ENCODE results near the gene FADS6.

Gene FADS6

DNA sequence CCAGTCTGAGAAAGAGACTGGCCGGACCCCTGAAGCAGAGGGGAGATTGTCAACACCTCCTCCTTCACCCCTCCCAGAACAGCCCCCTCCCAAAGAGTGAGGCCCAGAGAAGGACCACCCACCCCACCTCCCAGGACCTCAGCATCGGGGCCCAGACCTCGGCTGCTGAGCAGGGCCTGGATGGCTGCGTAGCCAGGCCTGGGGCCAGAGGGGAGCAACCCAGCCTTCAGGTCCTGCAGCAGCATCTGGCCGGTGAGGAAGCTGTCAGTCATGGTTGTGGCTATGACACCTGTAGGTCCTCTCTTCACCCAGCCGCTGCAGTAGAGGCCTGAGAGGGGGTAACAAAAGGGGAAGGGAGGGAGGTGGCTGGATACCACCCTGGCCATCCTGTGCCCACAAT, 30.5 kb downstream of the FADS6 start:
- no peak for DNase-seq (ENCODE audit: low read depth)
- no peak overlapping the region for H3K4me3 ChIP-seq (replicated peaks; ENCODE audit: low read depth, low read length)
- TF ChIP-seq, protein P1, sequence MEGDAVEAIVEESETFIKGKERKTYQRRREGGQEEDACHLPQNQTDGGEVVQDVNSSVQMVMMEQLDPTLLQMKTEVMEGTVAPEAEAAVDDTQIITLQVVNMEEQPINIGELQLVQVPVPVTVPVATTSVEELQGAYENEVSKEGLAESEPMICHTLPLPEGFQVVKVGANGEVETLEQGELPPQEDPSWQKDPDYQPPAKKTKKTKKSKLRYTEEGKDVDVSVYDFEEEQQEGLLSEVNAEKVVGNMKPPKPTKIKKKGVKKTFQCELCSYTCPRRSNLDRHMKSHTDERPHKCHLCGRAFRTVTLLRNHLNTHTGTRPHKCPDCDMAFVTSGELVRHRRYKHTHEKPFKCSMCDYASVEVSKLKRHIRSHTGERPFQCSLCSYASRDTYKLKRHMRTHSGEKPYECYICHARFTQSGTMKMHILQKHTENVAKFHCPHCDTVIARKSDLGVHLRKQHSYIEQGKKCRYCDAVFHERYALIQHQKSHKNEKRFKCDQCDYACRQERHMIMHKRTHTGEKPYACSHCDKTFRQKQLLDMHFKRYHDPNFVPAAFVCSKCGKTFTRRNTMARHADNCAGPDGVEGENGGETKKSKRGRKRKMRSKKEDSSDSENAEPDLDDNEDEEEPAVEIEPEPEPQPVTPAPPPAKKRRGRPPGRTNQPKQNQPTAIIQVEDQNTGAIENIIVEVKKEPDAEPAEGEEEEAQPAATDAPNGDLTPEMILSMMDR (IDR thresholded peaks at IDR 0.05; ENCODE audit: low read length, missing control alignments) = no peak

DNA sequence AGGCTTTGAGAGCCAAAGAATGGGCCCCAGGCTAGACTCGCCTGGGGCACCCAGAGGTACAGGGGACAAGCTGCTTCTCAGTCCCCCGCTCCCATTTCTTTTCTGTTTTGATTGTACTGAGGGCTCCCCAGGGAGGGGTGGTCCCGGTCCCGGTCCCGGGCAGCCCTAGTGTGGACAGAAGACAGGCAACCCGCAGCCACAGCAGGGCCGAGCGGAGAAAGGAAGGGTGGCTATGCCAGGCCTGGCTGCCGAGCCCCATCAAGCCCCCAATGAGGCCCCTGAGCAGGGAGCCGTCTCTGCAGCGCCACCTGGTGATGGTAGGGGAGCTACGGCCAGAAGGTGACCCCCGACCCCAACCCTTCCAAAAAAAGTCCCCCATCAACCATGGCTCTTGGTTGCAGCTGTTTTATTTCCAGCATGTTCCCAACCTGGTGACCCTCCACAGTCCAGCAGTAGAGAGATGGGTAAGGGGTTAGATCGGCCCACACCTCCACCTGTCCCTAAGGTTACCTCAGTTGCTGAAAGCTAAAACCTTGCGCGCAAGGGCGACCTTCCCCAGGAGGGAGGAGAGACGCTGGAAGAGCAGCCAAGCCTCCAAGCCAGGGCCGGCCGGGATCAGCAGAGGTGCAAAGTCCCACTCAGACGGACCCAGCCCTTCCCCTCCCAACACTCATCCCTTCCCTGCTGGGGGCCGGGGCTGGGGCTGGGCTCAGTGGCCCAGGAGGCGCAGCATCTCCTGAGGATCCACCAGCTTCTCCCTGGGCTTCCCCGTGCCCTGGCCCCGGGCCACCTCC, 31.1 kb downstream of the FADS6 start:
- peak; percentile 45 for DNase-seq (ENCODE audit: low read depth)
- TF ChIP-seq, protein P1 (IDR thresholded peaks at IDR 0.05; ENCODE audit: low read length, missing control alignments) = peak; percentile 68
- H3K4me3 ChIP-seq (replicated peaks; ENCODE audit: low read depth, low read length) = no peak overlapping the region

DNA sequence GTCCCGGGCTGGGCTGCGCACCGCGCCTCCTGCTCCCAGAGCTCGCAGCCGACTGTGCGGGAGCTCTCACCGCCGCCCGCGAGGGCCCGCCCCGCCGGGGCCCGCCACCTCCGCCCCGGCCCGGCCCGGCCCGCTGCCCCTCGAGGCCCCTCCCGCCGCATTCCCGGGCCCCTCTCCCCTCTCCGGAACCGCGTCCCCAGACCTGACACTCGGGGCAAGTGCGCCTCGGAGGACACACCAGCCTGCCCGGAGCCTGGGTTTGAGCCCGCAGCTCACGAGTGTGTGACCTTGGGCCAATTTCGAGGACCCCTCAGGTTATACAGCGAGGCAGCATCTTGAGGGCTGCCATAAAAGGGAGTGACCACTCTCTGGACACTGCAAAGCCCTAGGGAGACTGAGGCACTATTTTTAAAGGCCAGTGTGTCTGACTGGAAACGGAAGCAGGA, 31.7 kb downstream of the FADS6 start:
- no peak overlapping the region for H3K4me3 ChIP-seq (replicated peaks; ENCODE audit: low read depth, low read length)
- TF ChIP-seq, protein P1 (IDR thresholded peaks at IDR 0.05; ENCODE audit: low read length, missing control alignments) = no peak
- DNase-seq (ENCODE audit: low read depth) = no peak

DNA sequence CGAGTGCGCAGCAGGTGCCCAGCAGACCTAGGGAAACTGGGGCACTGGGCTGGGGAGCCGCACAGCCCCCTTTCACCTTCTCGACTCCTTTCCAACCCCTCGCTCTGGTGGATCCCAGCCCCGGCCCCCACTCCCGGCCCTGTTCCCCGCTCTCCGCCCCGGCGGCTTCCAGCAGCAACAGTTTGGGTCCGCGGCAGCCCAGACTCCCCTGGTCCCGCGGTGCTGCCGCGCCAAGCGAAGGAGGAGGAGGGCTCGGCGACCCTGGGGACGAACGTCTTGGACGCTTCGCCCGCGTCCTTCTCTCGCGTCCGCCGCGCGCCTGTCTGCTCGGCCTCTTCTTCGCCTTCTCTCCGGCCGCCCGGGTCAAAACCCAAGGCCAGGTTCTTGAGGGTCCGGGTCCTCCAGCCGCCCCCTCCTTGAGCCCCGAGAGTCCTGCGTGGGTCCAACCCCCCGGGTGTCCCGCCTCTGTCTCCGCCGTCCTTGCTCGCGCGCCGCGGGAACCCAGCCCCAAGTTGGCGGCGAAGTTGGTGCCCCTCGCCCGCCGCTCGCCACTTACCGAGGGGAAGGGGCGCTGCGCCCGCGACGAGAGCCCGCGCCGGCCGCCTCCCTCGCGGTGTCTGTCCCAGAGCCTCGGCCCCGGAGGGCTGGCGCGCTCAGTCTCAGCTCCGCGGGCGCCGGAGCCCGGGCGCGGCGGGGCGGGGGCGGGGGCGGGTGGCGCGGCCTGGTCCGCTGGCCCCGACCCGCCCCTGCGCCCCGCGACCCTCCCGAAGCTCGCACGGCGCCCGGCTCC, 32.4 kb downstream of the FADS6 start:
- H3K4me3 ChIP-seq (replicated peaks; ENCODE audit: low read depth, low read length) = no peak overlapping the region
- TF ChIP-seq, protein P1 (IDR thresholded peaks at IDR 0.05; ENCODE audit: low read length, missing control alignments) = no peak
- DNase-seq (ENCODE audit: low read depth) = no peak

DNA sequence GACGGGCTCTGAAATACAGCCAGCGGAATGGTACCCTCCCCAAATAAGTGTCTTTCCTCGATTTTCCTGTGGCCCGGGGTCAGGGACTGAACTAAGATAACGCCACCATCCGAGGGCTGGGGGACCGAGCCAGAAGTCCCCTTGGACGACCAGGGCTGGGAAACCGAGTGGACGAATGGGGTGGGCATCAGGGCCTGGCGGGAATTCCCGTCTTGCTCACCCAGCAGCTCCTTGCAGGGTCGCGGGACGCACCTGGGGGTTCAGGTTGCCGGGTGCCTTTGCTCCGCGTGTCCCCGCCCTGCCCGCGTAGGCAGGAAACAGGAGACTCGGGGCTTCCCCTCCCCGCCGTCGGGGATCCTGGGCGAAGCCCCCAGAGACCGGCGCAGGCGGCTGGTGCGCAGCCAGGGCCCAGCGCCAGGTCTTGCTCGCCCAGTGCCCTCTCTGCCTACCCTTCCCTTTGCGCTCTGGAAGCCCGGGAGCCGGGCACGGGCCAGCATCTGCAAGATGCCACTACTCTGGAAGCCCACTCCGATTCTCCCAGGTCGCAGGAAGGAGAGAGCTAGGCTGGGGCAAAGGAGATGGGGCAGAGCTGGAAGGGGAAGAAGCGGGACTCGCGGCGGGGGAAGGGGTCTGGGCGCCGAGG, 33.1 kb downstream of the FADS6 start:
- DNase-seq (ENCODE audit: low read depth) = no peak
- TF ChIP-seq, protein P1 (IDR thresholded peaks at IDR 0.05; ENCODE audit: low read length, missing control alignments) = no peak
- no peak overlapping the region for H3K4me3 ChIP-seq (replicated peaks; ENCODE audit: low read depth, low read length)

DNA sequence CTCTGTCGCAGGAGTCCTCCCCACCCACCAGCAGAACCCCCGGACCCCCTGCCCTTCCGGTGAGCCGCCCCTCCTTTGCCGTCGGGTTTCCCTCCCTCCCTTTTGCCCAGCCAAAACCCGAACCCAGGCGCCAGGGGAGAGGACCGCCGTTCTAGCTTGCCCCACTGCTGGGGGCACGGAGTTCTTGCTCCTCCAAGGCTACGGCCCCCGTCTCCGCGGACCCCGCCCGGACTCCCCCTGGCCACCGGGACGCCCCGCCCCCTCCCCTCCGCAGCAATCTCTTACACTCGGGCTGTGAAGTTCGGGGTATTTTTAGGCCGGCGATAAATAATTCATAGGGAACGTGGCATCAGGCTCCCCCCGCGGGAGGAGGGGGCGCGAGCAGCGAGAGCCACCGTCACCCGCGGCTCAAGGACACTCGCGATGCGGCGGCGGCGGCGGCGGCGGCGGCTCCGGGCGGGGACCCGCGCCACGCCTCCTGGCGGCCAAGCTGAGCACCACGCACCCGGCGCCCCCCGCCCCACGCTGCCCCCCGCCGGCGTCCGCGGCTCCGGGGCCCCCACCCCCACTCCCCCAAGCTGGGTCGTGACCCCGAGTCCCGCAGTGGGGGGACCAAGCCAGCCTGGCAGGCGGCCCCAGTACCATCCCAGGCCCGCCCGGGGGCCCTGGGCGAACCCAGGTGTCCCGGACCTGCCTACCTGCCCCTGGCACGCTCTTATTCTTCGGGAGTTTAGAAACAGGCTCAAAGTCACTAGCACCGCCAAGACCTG, 33.8 kb downstream of the FADS6 start, which contains the start of gene GRIN2C:
GRIN2C (minus strand) TSS at position 427 of the 770 bp plus-strand sequence. CDS start 4,793 bp downstream, outside the sequence.
- DNase-seq (ENCODE audit: low read depth) = no peak
- TF ChIP-seq, protein P1 (IDR thresholded peaks at IDR 0.05; ENCODE audit: low read length, missing control alignments) = no peak
- no peak within 1 kb of the TSS for H3K4me3 ChIP-seq (replicated peaks; ENCODE audit: low read depth, low read length)

All from fibroblast of pulmonary artery (primary cell).